Tibial nerve (tissue), 4 donors: Measurements from ENCODE around the gene FBLN7. TPM values are rescaled to one million over a fixed set of nuclear protein-coding genes. Genes with fewer than 3 reads are reported as not detected.
"Not testable (repeated sequence)": the region's sequence is repeated elsewhere in the genome, so short reads cannot be mapped to it uniquely, and the experiment has no call there.

Experiments used
- DNase-seq, 2 donors: peaks; one replicate each; pipeline ENCODE4 v3.0.0-alpha.2; 2019; ENCODE audit warnings: low spot score in 2 of 2
- H3K27ac ChIP-seq, 4 donors: fragments of 200-600 bp; sonication (generic) in 3 of 4; one replicate each; pipeline ENCODE4 v1.5.1; 2017 to 2019; ENCODE audit warnings: mild to moderate bottlenecking in 1 of 4
- H3K27me3 ChIP-seq, 2 donors: fragments of 200-600 bp; sonication (generic) in 1 of 2; one replicate each; pipeline versions ENCODE4 v1.5.1 to v1.6.0; 2017 to 2019
- H3K36me3 ChIP-seq, 3 donors: fragments of 200-600 bp; sonication (generic); one replicate each; pipeline ENCODE4 v1.5.1; 2018 to 2019
- H3K4me1 ChIP-seq, 4 donors: fragments of 200-600 bp; sonication (generic) in 3 of 4; one replicate each; pipeline ENCODE4 v1.5.1; 2017 to 2019
- H3K4me3 ChIP-seq, 4 donors: fragments of 200-600 bp; sonication (generic) in 3 of 4; one replicate each; pipeline ENCODE4 v1.5.1; 2017 to 2019; ENCODE audit warnings: mild to moderate bottlenecking in 1 of 4, moderate library complexity in 1 of 4
- H3K9me3 ChIP-seq, 4 donors: fragments of 200-600 bp; sonication (generic) in 3 of 4; one replicate each; pipeline ENCODE4 v1.5.1; 2017 to 2019
- EP300 ChIP-seq, 2 donors: sonication (generic); formaldehyde crosslinking; IDR thresholded peaks; one replicate each; pipeline ENCODE4 v1.6.1; 2017; ENCODE audit warnings: antibody characterized with exemption in 2 of 2, mild to moderate bottlenecking in 1 of 2
- POLR2A ChIP-seq, 2 donors: fragments of 450-650 bp; IDR thresholded peaks; one replicate each; pipeline ENCODE4 v1.6.1; 2017; ENCODE audit warnings: antibody characterized with exemption in 2 of 2, mild to moderate bottlenecking in 2 of 2, moderate library complexity in 2 of 2
- WGBS, 2 donors: methylation state at CpG; one replicate each; pipeline ENCODE4 v1.1.5; 2018; 5-methylcytosine and 5-hydroxymethylcytosine counted together
- total RNA-seq, 4 donors: library from RNA; depleted of rRNA; stranded (reverse); fragments of >200 nt; gene quantifications; one replicate each; pipeline ENCODE4 v1.1.0, GENCODE V29; 2016
- TF ChIP-seq, protein P1 (sequence below), 5 experiments: fragments of 200-600 bp in 3 of 5; fragments of 450-650 bp in 2 of 5; sonication (generic) in 3 of 5; IDR thresholded peaks; one replicate each; pipeline ENCODE4 v1.5.1; 2016 to 2019; ENCODE audit warnings: antibody characterized with exemption in 5 of 5, mild to moderate bottlenecking in 3 of 5, moderate library complexity in 2 of 5

FBLN7 gene
- total RNA-seq, 4 donors from 2014 or later, result 0.60 to 3.9 (median 2.6) TPM

GRCh38 chr2:112095681-112096080, 42.5 kb upstream of the FBLN7 start:
- Histone ChIP-seq H3K4me1 (no peaks in the 10 kb centered on the region), H3K27me3 (no peaks in the 10 kb centered on the region), H3K27ac (no peak overlapping the region), H3K36me3 (peaks cover 0 to 53% (median 9%) of the 10 kb centered on the region in 3 donors), H3K4me3 (no peak overlapping the region), H3K9me3 (no peaks in the 10 kb centered on the region)
- TF ChIP-seq POLR2A (IDR thresholded peaks at IDR 0.05), result no peak
- TF ChIP-seq, protein P1, sequence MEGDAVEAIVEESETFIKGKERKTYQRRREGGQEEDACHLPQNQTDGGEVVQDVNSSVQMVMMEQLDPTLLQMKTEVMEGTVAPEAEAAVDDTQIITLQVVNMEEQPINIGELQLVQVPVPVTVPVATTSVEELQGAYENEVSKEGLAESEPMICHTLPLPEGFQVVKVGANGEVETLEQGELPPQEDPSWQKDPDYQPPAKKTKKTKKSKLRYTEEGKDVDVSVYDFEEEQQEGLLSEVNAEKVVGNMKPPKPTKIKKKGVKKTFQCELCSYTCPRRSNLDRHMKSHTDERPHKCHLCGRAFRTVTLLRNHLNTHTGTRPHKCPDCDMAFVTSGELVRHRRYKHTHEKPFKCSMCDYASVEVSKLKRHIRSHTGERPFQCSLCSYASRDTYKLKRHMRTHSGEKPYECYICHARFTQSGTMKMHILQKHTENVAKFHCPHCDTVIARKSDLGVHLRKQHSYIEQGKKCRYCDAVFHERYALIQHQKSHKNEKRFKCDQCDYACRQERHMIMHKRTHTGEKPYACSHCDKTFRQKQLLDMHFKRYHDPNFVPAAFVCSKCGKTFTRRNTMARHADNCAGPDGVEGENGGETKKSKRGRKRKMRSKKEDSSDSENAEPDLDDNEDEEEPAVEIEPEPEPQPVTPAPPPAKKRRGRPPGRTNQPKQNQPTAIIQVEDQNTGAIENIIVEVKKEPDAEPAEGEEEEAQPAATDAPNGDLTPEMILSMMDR (IDR thresholded peaks at IDR 0.05), result no peak
- no peak for TF ChIP-seq EP300 (IDR thresholded peaks at IDR 0.05)
- WGBS, 2 donors, result 81 to 93% methylated on average over 1 of the region's 1 CpG
- no peak for DNase-seq

DNA sequence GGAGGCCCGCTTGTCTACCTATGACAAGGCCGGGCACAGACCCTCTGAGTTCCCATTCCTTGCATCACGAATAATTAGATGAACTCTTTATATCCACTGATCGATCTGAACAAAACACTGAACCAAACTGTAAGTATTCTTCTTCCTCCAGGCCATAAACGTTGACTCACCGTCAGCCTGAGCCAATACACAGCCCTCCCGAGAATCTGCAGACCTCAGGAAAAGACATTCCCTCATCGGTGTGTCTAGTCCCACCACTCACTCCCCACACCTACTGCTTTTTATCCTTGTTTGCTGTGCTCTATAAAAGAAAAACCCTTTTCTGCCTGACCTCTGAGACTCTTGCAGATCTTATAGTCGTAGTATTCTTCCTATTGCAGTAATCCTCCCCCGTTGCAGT, 42.1 kb upstream of the FBLN7 start:
- no peak overlapping the region for H3K27ac ChIP-seq
- no peaks in the 10 kb centered on the region for H3K4me1 ChIP-seq
- peaks cover 0 to 53% (median 9%) of the 10 kb centered on the region in 3 donors for H3K36me3 ChIP-seq
- WGBS, 2 donors, result 78 to 81% methylated on average over 10 of the region's 10 CpGs
- no peaks in the 10 kb centered on the region for H3K9me3 ChIP-seq
- no peaks in the 10 kb centered on the region for H3K27me3 ChIP-seq
- no peak for DNase-seq
- no peak overlapping the region for H3K4me3 ChIP-seq
- TF ChIP-seq POLR2A (IDR thresholded peaks at IDR 0.05), result no peak
- no peak for TF ChIP-seq EP300 (IDR thresholded peaks at IDR 0.05)
- TF ChIP-seq, protein P1 (IDR thresholded peaks at IDR 0.05), result no peak

GRCh38 chr2:112108178-112108832, 29.9 kb upstream of the FBLN7 start:
- Histone ChIP-seq H3K27me3 (no peaks in the 10 kb centered on the region), H3K27ac (no peak overlapping the region), H3K4me1 (no peaks in the 10 kb centered on the region), H3K9me3 (peaks cover 0 to 17% (median 7%) of the 10 kb centered on the region in 4 donors), H3K4me3 (no peak overlapping the region), H3K36me3 (peaks cover 0 to 92% (median 10%) of the 10 kb centered on the region in 3 donors)
- TF ChIP-seq, protein P1 (IDR thresholded peaks at IDR 0.05), result no peak
- TF ChIP-seq EP300 (IDR thresholded peaks at IDR 0.05) (no peak), POLR2A (IDR thresholded peaks at IDR 0.05) (no peak)
- no peak for DNase-seq
- WGBS, 2 donors, result 97% methylated on average over 1 of the region's 1 CpG

DNA sequence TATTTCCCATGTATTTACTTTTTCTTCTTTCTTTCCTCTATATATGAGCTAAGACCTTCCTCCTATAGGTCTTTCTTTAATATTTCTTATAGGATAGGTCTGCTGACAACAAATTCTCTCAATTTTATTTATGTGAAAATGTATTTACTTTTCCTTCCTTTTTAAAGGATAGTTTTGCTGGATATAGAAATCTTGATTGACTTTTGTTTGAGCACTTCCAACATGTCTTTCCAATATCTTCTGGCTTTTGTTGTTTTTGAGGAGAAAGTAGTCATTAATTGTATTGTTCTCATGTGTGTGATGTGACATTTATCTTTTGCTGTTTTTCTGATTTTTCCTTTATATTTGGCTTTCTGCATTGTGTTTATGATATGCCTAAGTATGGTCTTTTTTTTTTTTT, 28.9 kb upstream of the FBLN7 start:
- Histone ChIP-seq H3K27me3 (no peaks in the 10 kb centered on the region), H3K4me1 (no peaks in the 10 kb centered on the region), H3K4me3 (no peak overlapping the region), H3K36me3 (peaks cover 0 to 86% (median 10%) of the 10 kb centered on the region in 3 donors), H3K9me3 (peaks cover 0 to 17% (median 7%) of the 10 kb centered on the region in 4 donors), H3K27ac (no peak overlapping the region)
- TF ChIP-seq POLR2A (IDR thresholded peaks at IDR 0.05), result no peak
- TF ChIP-seq, protein P1 (IDR thresholded peaks at IDR 0.05), result no peak
- no peak for TF ChIP-seq EP300 (IDR thresholded peaks at IDR 0.05)
- no peak for DNase-seq

GRCh38 chr2:112110966-112111365, 27.2 kb upstream of the FBLN7 start:
- TF ChIP-seq, protein P1 (IDR thresholded peaks at IDR 0.05), result no peak
- no peak for TF ChIP-seq POLR2A (IDR thresholded peaks at IDR 0.05)
- TF ChIP-seq EP300 (IDR thresholded peaks at IDR 0.05), result no peak
- H3K36me3 ChIP-seq, result peaks cover 0 to 71% (median 7%) of the 10 kb centered on the region in 3 donors
- WGBS, 2 donors, result 94 to 97% methylated on average over 1 of the region's 1 CpG
- H3K4me1 ChIP-seq, result no peaks in the 10 kb centered on the region
- H3K4me3 ChIP-seq, result no peak overlapping the region
- no peaks in the 10 kb centered on the region for H3K27me3 ChIP-seq
- no peak for DNase-seq
- H3K27ac ChIP-seq, result no peak overlapping the region
- peaks cover 0 to 17% (median 7%) of the 10 kb centered on the region in 4 donors for H3K9me3 ChIP-seq

GRCh38 chr2:112113354-112113753, 24.8 kb upstream of the FBLN7 start:
- not testable (repeated sequence) for H3K27me3 ChIP-seq, H3K4me1 ChIP-seq, H3K4me3 ChIP-seq, DNase-seq, H3K27ac ChIP-seq
- peaks cover 0 to 14% (median 7%) of the 10 kb centered on the region in 4 donors for H3K9me3 ChIP-seq
- H3K36me3 ChIP-seq, result peaks cover 0 to 67% (median 0%) of the 10 kb centered on the region in 3 donors
- WGBS, 2 donors, result 91 to 96% methylated on average over 4 of the region's 4 CpGs
